Panc1 (cell line): ENCODE data around the gene DGKG. TPM values are rescaled to one million over a fixed set of nuclear protein-coding genes. Genes with fewer than 3 reads are reported as not detected.

Source experiments
- ATAC-seq: fragments of 200-7000 bp; cut with Tn5 transposase; 2 replicates; pipeline ENCODE4 v1.9.1; 2020; ENCODE audit warnings: mild to moderate bottlenecking, moderate library complexity
- BruUV-seq: library from RNA; stranded (reverse); fragments of 400-500 nt; replicated peaks from 2 replicates; lab custom pipeline; 2021; lab: Mats Ljungman, UMichigan
- CTCF ChIA-PET: fragments of 300-600 bp; sonication (Branson Sonifier 250); formaldehyde crosslinking; loops from one replicate; lab custom pipeline; 2022; ENCODE audit warnings: antibody characterized with exemption; lab: Charles Lee
- POLR2A ChIA-PET: fragments of 300-600 bp; sonication (Branson Sonifier 250); formaldehyde crosslinking; loops from one replicate; lab custom pipeline; 2022; ENCODE audit warnings: antibody characterized with exemption; lab: Charles Lee
- DNase-seq: peaks from one replicate; pipeline ENCODE4 v3.0.0-alpha.2; 2010; ENCODE audit warnings: low read depth, low spot score
- H3K27ac ChIP-seq: 2 replicates; pipeline ENCODE4 v1.5.1; 2011; ENCODE audit warnings: mild to moderate bottlenecking, low read length, inconsistent platforms
- H3K27me3 ChIP-seq: fragments of 200-500 bp; sonication (Bioruptor generic); 2 replicates; pipeline ENCODE4 v1.6.0; 2014; ENCODE audit warnings: low read length, inconsistent platforms; ENCODE audit not compliant: control insufficient read depth, insufficient read depth
- H3K36me3 ChIP-seq: fragments of 200-500 bp; sonication (Bioruptor generic); 2 replicates; pipeline ENCODE4 v1.5.1; 2014; ENCODE audit warnings: inconsistent platforms, mild to moderate bottlenecking, low read length, moderate library complexity; ENCODE audit not compliant: control insufficient read depth, insufficient read depth
- H3K4me1 ChIP-seq: 2 replicates; pipeline ENCODE4 v1.5.1; 2011; ENCODE audit warnings: inconsistent platforms, mild to moderate bottlenecking, low read length, moderate library complexity; ENCODE audit not compliant: control insufficient read depth, insufficient read depth
- H3K4me3 ChIP-seq, 2 experiments: 2 replicates each; pipeline ENCODE4 v1.5.1; 2011 to 2012; ENCODE audit warnings: low read depth in 2 of 2, low read length in 2 of 2, mild to moderate bottlenecking in 2 of 2, inconsistent platforms in 1 of 2, moderate library complexity in 1 of 2
- H3K9me3 ChIP-seq: fragments of 200-500 bp; sonication (Bioruptor generic); 2 replicates; pipeline ENCODE4 v1.5.1; 2014; ENCODE audit warnings: low read depth, mild to moderate bottlenecking, inconsistent platforms, low read length, moderate library complexity; ENCODE audit not compliant: control insufficient read depth, insufficient read depth
- POLR2AphosphoS5 ChIP-seq: IDR thresholded peaks from 2 replicates; pipeline ENCODE4 v1.6.1; 2012; ENCODE audit warnings: mild to moderate bottlenecking, low read depth, low read length, moderate library complexity
- SIN3A ChIP-seq: IDR thresholded peaks from 2 replicates; pipeline ENCODE4 v1.6.1; 2012; ENCODE audit warnings: low read depth, mild to moderate bottlenecking, low read length, moderate library complexity, borderline replicate concordance; ENCODE audit not compliant: insufficient read depth
- TCF7L2 ChIP-seq: IDR thresholded peaks from 2 replicates; pipeline ENCODE4 v1.6.1; 2011; ENCODE audit warnings: mild to moderate bottlenecking, low read depth, low read length, inconsistent platforms
- in situ Hi-C: cut with HindIII; loops from 2 replicates; pipeline ENCODE4 v1.10.0; 2016; ENCODE audit warnings: low sequenced_read_pairs, low pct_unique_long_range_greater_than_20kb
- intact Hi-C: fragments of 100-400 bp; cut with micrococcal nuclease; formaldehyde crosslinking; loops from one replicate; pipeline ENCODE4 v1.10.0; 2022; ENCODE audit not compliant: unreplicated experiment
- total RNA-seq: library from RNA; stranded (reverse); gene quantifications from one replicate; pipeline ENCODE4 v1.2.1, GENCODE V29; 2021; ENCODE audit not compliant: unreplicated experiment
- TF ChIP-seq, protein P1 (sequence below): fragments of 450-650 bp; IDR thresholded peaks from 2 replicates; pipeline ENCODE4 v1.5.1; 2017; ENCODE audit warnings: mild to moderate bottlenecking
- TF ChIP-seq, protein P2 (sequence below), 2 experiments: IDR thresholded peaks; 2 replicates each; pipeline ENCODE4 v1.6.1; 2011 to 2012; ENCODE audit warnings: low read depth in 2 of 2, control low read depth in 1 of 2, low read length in 1 of 2, mild to moderate bottlenecking in 1 of 2, moderate library complexity in 1 of 2; ENCODE audit not compliant: insufficient read depth in 1 of 2

Gene DGKG
- total RNA-seq, 1 experiment from 2014 or later: 0.46 TPM

DNA sequence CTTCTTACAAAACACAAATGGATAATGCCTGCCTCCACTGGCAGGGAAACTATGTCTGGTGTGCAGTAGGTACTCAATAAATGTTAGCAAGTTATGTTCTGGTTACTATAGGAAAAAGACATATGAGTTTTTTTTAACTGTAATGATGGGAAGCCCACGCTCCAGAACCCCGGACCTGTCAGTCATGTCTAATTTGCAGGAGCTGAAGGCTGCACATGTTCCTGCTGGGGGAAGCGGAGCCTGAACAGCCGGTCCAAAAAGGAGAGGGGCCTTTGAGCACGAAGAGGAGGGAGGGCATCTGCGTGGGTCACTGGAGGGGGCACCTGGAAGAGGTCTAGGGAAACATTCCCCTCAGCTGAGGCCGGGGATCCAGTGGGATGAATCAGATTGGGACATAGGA lies 113.2 kb downstream of the DGKG start:
- H3K27me3 ChIP-seq: peaks cover 15% of the 10 kb centered on the region
- H3K27ac ChIP-seq: no peak overlapping the region
- in situ Hi-C loops: no loop called here
- no peaks in the 10 kb centered on the region for H3K4me1 ChIP-seq
- H3K9me3 ChIP-seq: no peaks in the 10 kb centered on the region
- intact Hi-C loops: no loop called here
- no TSS peak for BruUV-seq
- no peak for DNase-seq
- ChIA-PET POLR2A (no interaction called here), CTCF (no interaction called here)
- no peaks in the 10 kb centered on the region for H3K36me3 ChIP-seq
- no peak overlapping the region for H3K4me3 ChIP-seq
- no peak for ATAC-seq
- TF ChIP-seq, protein P1, sequence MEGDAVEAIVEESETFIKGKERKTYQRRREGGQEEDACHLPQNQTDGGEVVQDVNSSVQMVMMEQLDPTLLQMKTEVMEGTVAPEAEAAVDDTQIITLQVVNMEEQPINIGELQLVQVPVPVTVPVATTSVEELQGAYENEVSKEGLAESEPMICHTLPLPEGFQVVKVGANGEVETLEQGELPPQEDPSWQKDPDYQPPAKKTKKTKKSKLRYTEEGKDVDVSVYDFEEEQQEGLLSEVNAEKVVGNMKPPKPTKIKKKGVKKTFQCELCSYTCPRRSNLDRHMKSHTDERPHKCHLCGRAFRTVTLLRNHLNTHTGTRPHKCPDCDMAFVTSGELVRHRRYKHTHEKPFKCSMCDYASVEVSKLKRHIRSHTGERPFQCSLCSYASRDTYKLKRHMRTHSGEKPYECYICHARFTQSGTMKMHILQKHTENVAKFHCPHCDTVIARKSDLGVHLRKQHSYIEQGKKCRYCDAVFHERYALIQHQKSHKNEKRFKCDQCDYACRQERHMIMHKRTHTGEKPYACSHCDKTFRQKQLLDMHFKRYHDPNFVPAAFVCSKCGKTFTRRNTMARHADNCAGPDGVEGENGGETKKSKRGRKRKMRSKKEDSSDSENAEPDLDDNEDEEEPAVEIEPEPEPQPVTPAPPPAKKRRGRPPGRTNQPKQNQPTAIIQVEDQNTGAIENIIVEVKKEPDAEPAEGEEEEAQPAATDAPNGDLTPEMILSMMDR: no peak

DNA sequence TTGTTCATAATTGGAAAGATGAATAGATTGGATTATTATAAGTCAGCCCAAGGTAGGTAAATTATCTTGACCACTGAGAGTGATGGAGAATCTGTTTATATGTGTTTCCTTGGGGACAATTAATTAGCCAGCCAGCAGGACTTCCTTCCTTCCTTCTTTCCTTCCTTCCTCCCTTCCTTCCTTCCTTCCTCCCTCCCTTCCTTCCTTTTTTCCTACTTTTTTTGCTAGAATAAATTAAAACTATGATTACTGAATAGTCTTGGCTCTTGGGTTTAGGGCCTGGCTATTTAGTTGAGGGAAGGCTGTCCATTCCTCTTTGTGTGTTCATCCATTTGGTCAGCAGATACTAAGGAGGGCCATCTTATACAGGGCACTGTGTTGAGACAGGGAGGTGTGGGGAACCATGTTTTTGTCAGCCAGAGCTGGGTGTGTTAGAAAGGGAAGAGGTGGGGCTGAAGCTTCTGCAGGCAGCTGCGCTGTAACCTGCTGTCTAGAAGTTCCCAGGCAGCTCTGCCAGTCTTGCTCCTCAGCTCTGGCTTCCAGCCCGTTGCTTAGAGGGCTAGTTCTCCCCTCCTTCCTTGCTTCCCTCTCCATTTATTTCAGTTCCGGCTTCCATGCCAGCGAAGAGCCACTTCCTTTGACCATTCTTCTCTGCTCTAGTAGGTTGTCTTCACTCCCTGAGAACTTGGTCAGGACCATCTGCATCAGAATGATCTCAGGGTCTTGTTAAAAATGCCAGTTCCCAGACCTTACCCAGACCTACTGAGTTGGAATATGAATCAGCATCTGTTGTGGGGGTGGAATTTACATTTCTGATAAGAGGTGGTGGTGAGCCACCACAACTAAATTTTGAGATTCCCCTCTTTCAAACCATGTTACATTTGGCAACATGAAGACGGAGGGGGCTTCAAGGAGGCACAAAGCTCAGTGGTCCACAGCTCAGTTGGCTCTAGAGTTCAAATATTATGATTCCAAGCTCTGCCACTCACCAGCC lies 113.9 kb downstream of the DGKG start:
- Histone ChIP-seq H3K36me3 (no peaks in the 10 kb centered on the region), H3K27me3 (peaks cover 14% of the 10 kb centered on the region), H3K9me3 (no peaks in the 10 kb centered on the region), H3K27ac (no peak overlapping the region), H3K4me3 (no peak overlapping the region), H3K4me1 (no peaks in the 10 kb centered on the region)
- ChIA-PET CTCF (no interaction called here), POLR2A (interaction anchor here (0.7 kb wide), 1 partner anchor 702 kb away, joined by 3 read pairs; no protein-coding TSS in a partner anchor)
- BruUV-seq: no TSS peak
- in situ Hi-C loops: no loop called here
- no peak for ATAC-seq
- TF ChIP-seq, protein P2, sequence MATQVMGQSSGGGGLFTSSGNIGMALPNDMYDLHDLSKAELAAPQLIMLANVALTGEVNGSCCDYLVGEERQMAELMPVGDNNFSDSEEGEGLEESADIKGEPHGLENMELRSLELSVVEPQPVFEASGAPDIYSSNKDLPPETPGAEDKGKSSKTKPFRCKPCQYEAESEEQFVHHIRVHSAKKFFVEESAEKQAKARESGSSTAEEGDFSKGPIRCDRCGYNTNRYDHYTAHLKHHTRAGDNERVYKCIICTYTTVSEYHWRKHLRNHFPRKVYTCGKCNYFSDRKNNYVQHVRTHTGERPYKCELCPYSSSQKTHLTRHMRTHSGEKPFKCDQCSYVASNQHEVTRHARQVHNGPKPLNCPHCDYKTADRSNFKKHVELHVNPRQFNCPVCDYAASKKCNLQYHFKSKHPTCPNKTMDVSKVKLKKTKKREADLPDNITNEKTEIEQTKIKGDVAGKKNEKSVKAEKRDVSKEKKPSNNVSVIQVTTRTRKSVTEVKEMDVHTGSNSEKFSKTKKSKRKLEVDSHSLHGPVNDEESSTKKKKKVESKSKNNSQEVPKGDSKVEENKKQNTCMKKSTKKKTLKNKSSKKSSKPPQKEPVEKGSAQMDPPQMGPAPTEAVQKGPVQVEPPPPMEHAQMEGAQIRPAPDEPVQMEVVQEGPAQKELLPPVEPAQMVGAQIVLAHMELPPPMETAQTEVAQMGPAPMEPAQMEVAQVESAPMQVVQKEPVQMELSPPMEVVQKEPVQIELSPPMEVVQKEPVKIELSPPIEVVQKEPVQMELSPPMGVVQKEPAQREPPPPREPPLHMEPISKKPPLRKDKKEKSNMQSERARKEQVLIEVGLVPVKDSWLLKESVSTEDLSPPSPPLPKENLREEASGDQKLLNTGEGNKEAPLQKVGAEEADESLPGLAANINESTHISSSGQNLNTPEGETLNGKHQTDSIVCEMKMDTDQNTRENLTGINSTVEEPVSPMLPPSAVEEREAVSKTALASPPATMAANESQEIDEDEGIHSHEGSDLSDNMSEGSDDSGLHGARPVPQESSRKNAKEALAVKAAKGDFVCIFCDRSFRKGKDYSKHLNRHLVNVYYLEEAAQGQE (IDR thresholded peaks at IDR 0.05; ENCODE audit: insufficient read depth in 1 of 2, low read depth in 2 of 2, low read length in 1 of 2): no peak
- TF ChIP-seq, protein P1: no peak
- TF ChIP-seq SIN3A (no peak), TCF7L2 (no peak), POLR2AphosphoS5 (no peak)
- no peak for DNase-seq
- intact Hi-C loops: no loop called here
